Measurements from ENCODE around the gene MICU2. TPM values are rescaled to one million over a fixed set of nuclear protein-coding genes. Genes with fewer than 3 reads are reported as not detected.

MICU2 gene
- total RNA-seq, 2 experiments from 2014 or later = 35.1 to 37.2 TPM

GRCh38 chr13:21522130-21522529 is 81.8 kb downstream of the MICU2 start:
- ChIA-PET CTCF (interaction anchor here (0.5 kb wide), 1 partner anchor 24 kb away, joined by 4 read pairs; no protein-coding TSS in a partner anchor), POLR2A (no interaction called here)

GRCh38 chr13:21518617-21519144 is 85.3 kb downstream of the MICU2 start:
- CTCF ChIA-PET = no interaction called here
- POLR2A ChIA-PET = no interaction called here

DNA sequence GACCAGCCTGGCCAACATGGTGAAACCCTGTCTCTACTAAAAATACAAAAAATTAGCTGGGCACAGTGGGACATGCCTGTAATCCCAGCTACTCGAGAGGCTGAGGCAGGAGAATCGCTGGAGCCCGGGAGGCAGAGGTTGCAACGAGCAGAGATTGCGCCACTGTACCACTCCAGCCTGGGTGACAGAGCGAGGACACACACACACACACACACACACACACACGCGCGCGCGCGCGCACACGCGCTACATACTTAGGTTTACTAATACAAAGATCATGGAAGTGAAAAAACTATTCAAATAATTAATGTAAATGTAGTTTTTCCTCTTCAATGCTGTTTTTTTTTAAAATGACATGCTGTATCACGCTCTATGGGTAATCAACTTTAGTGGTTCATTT is 86.4 kb downstream of the MICU2 start:
- POLR2A ChIA-PET = no interaction called here
- CTCF ChIA-PET = interaction anchor here (1.1 kb wide), 1 partner anchor 9 kb away, joined by 3 read pairs; no protein-coding TSS in a partner anchor

DNA sequence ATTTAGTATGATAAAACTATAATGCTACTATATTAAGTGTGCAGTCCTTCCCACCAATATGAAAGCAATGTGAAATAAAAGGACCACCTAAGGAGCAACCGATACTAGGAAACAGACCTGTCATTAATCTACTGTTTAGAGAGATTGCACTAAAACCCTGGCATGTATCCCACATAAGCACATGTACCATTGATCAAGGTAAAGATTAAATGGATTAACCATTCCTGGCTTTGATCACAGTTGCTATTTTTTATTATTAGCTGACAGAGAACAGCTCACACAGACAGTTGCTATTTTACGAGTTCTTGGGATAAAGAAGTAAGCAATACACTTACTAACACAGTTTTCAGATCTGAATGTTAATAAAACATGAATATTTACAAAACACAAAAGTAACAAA is 87.2 kb downstream of the MICU2 start:
- CTCF ChIA-PET = interaction anchor here (1.1 kb wide), 1 partner anchor 8 kb away, joined by 3 read pairs; no protein-coding TSS in a partner anchor
- POLR2A ChIA-PET = no interaction called here

- ChIA-PET CTCF (no interaction called here), POLR2A (no interaction called here)
Observed at GRCh38 chr13:21511849-21512248, 92.1 kb downstream of the MICU2 start.

DNA sequence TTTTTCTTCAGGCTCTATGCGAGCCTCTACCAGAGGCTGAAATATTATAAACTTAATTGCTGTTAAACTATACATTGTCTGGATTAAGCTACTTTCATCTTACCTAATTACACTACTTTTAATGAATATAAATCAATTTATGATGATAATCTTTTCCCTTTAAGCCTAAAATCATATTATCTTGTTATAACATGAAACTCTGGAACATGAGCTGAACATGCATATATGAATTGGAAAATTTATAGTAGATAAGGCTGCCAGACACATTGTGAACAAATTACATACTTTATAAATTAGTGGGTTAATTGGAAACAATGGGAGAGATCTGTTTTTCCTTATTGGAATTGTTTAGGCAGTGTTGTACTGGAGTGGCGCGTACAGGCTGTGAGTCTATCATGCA is 99.6 kb downstream of the MICU2 start:
- ChIA-PET POLR2A (no interaction called here), CTCF (interaction anchor here (0.6 to 0.9 kb wide), 2 partner anchors 47 to 422 kb away, joined by 3 to 5 read pairs; no protein-coding TSS in a partner anchor)

- CTCF ChIA-PET = interaction anchor here (0.7 kb wide), 1 partner anchor 564 kb away, joined by 3 read pairs; no protein-coding TSS in a partner anchor
Observed at GRCh38 chr13:21501686-21502085, 102.3 kb downstream of the MICU2 start.

GRCh38 chr13:21486322-21486721 is 117.6 kb downstream of the MICU2 start:
- ChIA-PET POLR2A (no interaction called here), CTCF (no interaction called here)

More at GRCh38 chr13:21501686-21502085, 102.3 kb downstream of the MICU2 start:
- POLR2A ChIA-PET = no interaction called here

DNA sequence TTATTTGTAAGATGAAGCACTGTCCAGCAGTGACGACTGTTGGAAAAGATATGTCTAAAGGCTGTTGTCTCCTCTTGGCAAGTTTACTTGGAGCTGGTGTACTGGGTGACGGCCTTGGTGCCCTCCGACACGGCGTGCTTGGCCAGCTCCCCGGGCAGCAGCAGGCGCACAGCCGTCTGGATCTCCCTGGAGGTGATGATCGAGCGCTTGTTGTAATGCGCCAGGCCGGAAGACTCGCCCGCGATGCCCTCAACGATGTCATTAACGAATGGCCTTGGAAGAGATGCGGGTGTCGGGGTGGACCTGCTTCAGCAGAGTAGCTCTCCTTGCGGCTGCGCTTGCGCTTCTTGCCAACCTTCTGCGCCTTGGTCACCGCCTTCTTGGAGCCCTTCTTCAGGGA is 120.2 kb downstream of the MICU2 start:
- CTCF ChIA-PET = no interaction called here
- POLR2A ChIA-PET = no interaction called here

DNA sequence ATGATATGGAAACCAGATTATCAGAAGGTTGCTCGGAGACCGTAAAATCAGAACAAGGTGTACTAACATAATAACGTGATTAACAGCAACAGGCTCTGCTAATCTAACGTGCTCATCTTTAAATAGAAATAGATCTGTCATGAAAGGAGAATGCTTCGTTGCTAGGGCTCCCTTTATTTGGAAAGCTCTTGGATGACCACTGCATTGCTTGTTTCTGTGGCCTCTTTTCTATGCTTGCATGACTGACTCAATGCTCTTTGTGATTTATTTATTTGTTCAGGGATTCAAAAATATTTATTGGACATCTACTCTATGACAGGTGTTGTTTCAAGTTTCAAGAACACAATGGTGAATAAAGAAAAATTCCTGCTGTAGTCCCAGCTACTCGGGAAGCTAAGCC is 122.6 kb downstream of the MICU2 start:
- POLR2A ChIA-PET = no interaction called here
- CTCF ChIA-PET = no interaction called here

GRCh38 chr13:21478881-21479808 is 124.8 kb downstream of the MICU2 start:
- CTCF ChIA-PET = interaction anchor here (0.9 to 4.7 kb wide), 4 partner anchors 9 to 369 kb away, joined by 3 to 25 read pairs (median 3); no protein-coding TSS in a partner anchor
- POLR2A ChIA-PET = interaction anchor here (0.6 kb wide), 2 partner anchors 71 to 184 kb away, joined by 3 read pairs; no protein-coding TSS in a partner anchor

- POLR2A ChIA-PET = no interaction called here
Observed at GRCh38 chr13:21476893-21477472, 127.0 kb downstream of the MICU2 start.

GRCh38 chr13:21475115-21475514 is 128.9 kb downstream of the MICU2 start:
- CTCF ChIA-PET = interaction anchor here (1.3 kb wide), 1 partner anchor 178 kb away, joined by 4 read pairs; no protein-coding TSS in a partner anchor
- POLR2A ChIA-PET = no interaction called here

More at GRCh38 chr13:21476893-21477472, 127.0 kb downstream of the MICU2 start:
- CTCF ChIA-PET = interaction anchor here (0.5 to 4.7 kb wide), 24 partner anchors 10 to 783 kb away, joined by 3 to 25 read pairs (median 4); no protein-coding TSS in a partner anchor

- POLR2A ChIA-PET = no interaction called here
- CTCF ChIA-PET = interaction anchor here (0.7 kb wide), 1 partner anchor 173 kb away, joined by 3 read pairs; no protein-coding TSS in a partner anchor
Observed at GRCh38 chr13:21470785-21471184, 133.2 kb downstream of the MICU2 start.

DNA sequence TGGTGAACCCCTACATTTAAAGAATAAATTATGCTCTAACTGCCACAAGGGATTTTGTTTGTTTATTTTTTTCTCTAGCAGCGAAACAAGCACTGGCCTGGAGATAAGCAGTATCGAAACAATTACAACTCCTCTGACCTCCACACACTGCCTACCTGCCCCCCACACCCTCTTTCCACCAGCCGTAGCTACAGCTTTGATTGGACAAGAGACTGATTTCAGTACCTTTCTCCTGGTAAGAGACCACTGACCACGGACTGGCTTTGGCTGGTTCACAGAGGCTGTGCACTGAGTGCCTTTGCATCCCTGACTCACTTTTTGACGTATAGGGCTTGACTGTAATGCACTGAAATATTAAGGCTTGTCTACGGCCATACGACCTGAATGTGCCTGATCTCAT is 137.4 kb downstream of the MICU2 start:
- POLR2A ChIA-PET = no interaction called here
- CTCF ChIA-PET = interaction anchor here (4.2 kb wide), 1 partner anchor 10 kb away, joined by 16 read pairs; no protein-coding TSS in a partner anchor

- CTCF ChIA-PET = interaction anchor here (4.2 kb wide), 1 partner anchor 11 kb away, joined by 16 read pairs; no protein-coding TSS in a partner anchor
- POLR2A ChIA-PET = no interaction called here
Observed at GRCh38 chr13:21465710-21466160, 138.2 kb downstream of the MICU2 start.

- POLR2A ChIA-PET = no interaction called here
- CTCF ChIA-PET = no interaction called here
Observed at GRCh38 chr13:21463424-21463823, 140.5 kb downstream of the MICU2 start.

- POLR2A ChIA-PET = no interaction called here
Observed at GRCh38 chr13:21461131-21461530, 142.8 kb downstream of the MICU2 start.

GRCh38 chr13:21458813-21459701 is 144.9 kb downstream of the MICU2 start, which contains the start of gene ZDHHC20:
ZDHHC20 (minus strand) TSS chr13:21459303; CDS start chr13:21459171, 132 bp downstream.
- ChIA-PET POLR2A (interaction anchor here (0.6 to 1.7 kb wide), 5 partner anchors 22 to 557 kb away, joined by 4 to 5 read pairs (median 4); partner anchors contain the start of genes MICU2 and XPO4), CTCF (interaction anchor here (0.6 to 1.8 kb wide), 2 partner anchors 161 to 438 kb away, joined by 3 to 5 read pairs; no protein-coding TSS in a partner anchor)

More at GRCh38 chr13:21461131-21461530, 142.8 kb downstream of the MICU2 start:
- CTCF ChIA-PET = no interaction called here
